GM12865 (cell line): Measurements from ENCODE around the gene KRT33B.

Source experiments
- DNase-seq: peaks from one replicate; pipeline ENCODE4 v3.0.0; 2010; ENCODE audit warnings: low read depth
- H3K4me3 ChIP-seq: 2 replicates; pipeline ENCODE4 v1.5.1; 2011; ENCODE audit warnings: mild to moderate bottlenecking, low read depth, low read length, control low read depth
- CTCF ChIP-seq: IDR thresholded peaks from 2 replicates; pipeline ENCODE4 v1.5.1; 2011; ENCODE audit warnings: low read length, control low read depth, low read depth, inconsistent platforms; ENCODE audit not compliant: insufficient read depth; ENCODE audit errors: missing control alignments

The KRT33B gene

GRCh38 chr17:41325611-41326010, 44.0 kb downstream of the KRT33B start:
- DNase-seq: no peak
- no peak overlapping the region for H3K4me3 ChIP-seq
- no peak for TF ChIP-seq CTCF

- no peak overlapping the region for H3K4me3 ChIP-seq
- TF ChIP-seq CTCF: no peak
- DNase-seq: no peak
These were observed 44.5 kb downstream of the KRT33B start for GRCh38 chr17:41325126-41325525.

- no peak for DNase-seq
- no peak for TF ChIP-seq CTCF
These were observed 45.2 kb downstream of the KRT33B start for GRCh38 chr17:41324180-41325075.

GRCh38 chr17:41322903-41323895, 46.4 kb downstream of the KRT33B start:
- H3K4me3 ChIP-seq: no peak overlapping the region
- no peak for DNase-seq
- TF ChIP-seq CTCF: no peak

More at GRCh38 chr17:41324180-41325075, 45.2 kb downstream of the KRT33B start:
- H3K4me3 ChIP-seq: no peak overlapping the region

GRCh38 chr17:41322094-41322902, 47.3 kb downstream of the KRT33B start:
- peak; percentile 35 for DNase-seq
- peak; percentile 74 for TF ChIP-seq CTCF
- no peak overlapping the region for H3K4me3 ChIP-seq

GRCh38 chr17:41318231-41318630, 51.4 kb downstream of the KRT33B start:
- no peak for TF ChIP-seq CTCF
- no peak for DNase-seq
- no peak overlapping the region for H3K4me3 ChIP-seq
